ENCODE data around the gene TTC24.
"Not testable (repeated sequence)": the region's sequence is repeated elsewhere in the genome, so short reads cannot be mapped to it uniquely, and the experiment has no call there.

The TTC24 gene

DNA sequence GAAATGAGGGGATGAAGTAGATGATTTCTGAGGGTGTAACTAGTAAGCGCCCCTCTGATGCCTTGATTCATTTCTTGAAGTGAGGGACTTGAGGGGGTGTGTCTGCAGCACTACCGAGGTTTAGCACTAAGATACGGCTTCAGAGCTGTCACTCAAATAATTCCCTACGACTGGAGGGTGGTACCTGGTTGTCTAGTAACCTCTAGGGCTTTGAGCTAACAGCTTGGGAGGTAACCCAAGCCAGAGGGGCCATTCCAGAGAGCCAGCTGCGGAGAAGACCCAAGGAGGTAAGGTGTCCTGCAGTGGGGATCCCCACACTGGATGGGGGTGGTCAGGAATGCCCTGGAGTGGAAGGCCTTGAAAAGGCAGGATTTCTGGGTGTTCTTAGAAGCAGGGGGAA, at the start of gene TTC24:
Gene TTC24, plus strand, starts transcription at position 252 of the 400 bp plus-strand sequence. CDS start 1,642 bp downstream, outside the sequence.
- no peak for DNase-seq

DNA sequence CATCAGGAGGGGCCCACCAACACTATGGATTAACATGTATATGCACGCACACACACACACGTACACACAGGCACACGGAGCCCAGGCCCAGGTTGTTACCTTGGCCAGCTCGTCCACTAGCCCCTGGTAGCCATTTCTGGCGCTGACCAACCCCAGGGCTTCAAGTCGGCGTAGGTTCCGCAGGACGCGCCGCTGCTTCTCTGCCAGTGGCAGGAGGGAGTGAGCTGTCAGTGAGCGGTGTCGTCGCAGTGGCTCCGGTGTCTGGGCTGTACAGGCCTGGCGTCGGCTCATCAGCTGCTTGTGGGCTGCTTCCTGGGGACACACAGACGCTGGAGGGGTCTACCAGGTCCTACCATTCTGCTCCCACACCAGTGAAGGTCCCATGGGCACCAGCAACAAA, 49.5 kb upstream of the TTC24 start:
- DNase-seq, result no peak

DNA sequence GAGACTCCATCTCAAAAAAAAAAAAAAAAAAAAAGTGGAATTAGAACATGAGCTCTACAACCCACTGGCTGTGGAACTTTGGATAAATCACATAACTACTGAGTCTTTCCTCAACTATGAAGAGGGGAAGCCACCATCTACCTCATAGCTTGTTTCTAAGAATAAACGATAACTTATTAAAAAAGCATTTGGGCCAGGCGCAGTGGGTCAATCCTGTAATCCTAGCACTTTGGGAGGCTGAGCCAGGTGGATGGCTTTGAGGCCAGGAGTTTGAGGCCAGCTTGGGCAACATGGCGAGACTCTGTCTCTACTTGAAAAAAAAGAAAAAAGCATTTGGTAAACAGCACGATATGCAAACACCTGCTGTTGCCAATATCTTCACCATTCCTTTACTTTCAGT, 47.1 kb upstream of the TTC24 start:
- no peak for DNase-seq

DNA sequence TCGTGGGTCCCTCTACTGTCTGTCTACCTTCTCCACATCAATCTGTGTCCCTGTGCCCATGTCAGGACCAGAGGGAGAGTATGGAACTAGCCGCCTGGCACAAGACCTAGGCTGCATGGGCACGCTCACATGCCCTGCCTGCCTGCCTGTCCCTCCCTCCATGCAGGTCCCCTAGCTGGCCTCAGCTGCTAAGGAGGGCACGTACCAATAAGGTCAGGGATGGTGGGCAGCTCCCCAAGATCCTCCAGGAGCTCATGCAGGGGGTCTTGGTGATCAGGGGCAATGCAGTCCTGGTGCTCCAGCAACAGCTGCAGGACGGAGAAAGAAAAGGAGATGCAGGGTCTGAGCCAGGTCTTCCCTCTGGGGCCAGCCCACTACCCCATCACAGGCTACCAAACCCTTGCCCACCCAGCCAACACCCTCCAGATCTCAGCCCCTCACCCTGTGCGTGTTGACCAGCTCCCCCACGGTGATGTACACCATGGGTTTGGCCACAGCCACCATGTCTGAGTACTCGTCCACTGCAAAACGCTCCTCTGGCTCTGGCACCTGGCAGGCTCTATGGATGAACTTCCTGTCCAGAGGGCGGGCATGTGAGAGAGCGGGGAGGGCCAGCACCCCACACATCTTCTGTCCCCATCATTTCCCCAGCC, 45.8 kb upstream of the TTC24 start:
- no peak for DNase-seq

DNA sequence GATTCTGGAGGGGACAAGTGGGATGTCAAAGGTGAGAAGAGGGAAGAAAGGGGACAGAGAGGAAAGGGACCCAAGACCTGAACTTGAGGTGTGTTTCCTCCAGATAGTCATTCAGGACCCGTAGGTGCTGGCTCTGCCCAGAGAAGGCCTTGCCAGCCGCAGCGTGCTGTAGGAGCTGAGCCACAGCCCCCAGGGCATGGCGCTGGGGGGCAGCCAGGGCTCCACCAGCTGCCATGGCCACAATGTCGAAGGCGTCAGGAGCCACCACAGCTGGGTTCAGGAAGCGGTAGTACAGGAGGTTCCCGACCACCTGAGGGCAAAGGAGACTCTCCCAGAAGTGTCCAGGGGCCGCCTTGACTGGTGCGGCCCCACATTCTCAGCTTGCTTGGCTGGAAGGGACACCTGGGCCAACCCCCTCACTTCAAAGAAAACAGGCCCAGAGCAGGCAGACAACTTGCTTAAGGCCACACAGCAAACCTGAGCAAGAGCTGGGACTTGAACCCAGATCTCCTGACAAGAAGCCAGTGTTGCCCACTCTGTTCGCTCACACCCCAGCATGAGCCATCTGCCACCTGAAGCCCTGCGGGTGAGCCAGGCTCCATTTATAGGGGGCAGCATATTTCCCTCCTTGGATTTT, 45.0 kb upstream of the TTC24 start:
- DNase-seq, result no peak

DNA sequence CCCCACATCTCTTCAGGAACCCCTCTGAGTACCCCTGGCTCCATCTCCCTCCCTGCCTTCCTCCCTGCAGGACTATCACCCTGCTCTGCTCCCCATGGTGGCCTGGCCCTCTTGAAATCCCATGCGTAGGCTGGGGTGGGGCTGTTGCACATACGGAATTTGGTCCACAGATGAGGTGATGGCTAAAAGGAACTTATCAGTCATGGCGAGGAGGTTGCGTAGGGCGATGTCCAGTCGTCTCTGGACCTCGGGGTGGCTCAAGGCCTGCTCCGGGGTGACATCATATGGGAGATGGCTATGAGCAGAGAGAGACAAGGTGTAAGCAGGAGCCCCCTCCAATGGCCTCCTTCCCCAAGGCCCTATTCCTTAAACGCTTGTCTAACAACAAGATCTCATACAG, 42.5 kb upstream of the TTC24 start:
- no peak for DNase-seq

DNA sequence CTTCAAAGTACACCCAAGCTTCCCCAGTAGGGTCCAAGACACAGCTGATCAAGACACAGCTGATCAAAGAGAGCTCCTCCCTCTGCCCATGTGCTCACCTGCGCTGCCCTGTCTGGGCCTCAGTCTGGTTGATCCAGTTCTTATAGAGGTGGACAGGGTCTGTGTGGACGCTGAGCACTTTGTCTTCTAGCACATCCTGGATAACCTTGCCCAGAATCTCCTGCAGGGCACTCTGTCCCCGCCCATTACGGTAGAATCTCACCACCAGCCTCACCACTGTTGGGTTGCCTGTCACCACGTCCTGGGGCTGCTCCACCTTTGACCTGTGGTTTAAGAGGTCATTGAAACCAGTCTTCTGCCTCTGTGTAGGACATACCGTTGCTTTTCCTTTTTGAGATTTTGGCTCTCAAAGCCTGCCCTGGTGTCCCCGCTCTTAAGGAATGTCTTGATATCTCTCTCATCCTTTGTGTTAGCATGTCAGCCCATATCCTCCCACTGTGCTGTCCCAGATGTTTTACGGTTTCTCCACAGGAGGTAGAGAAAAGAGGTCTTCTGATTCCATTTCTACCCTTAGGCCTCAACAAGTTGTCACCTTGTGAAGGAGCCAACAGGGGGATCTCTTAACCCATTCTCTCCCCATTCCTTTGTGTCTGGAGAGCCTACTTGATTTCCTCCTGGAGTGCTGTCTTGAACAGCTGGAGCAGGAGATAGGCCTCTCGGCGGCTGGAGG, 40.6 kb upstream of the TTC24 start:
- no peak for DNase-seq

DNA sequence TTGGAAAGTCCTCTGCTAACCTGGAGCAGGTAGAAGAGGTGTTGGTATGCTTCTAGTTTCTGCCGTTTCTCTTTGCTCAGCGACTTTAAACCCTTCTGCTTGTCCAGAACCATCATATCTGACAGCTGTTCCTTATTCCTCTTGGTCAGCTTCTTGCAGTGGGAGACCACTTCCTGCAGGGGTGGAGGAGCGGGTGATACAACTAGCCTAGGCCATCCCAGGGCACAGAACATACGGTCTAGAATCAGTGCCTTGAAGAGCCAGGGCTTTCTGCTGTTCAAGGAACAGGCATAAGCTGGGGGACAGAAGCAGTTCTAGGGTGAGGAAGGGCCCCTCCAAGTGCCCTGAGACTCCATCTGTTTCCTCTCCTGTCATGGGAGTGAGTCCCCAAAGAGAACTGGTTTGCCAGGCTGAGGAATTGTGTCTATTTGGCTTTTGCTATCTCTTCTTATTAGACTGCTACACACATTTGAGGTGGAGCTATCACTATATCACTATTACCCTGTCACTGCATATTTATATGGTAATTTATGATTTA, 39.6 kb upstream of the TTC24 start:
- DNase-seq, result no peak

DNA sequence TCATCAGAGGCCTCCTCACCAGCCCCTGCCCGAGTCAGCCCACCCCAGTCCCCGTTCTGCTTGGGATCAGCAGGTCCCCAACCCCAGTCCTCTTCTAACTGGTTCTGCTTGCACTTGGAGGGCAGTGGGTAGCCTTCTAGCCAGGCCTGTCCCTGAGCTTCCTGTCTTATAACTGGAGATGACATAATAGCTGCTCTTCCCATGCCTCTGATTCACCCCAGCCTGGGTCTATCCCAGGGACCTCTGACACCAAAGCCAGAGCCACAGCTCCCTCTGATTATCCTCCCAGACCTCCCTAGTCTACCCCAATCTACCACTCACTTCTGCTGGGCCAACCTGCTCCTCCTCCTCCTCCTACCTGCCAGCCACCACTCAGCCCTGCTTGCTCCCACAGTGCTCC, 38.6 kb upstream of the TTC24 start:
- DNase-seq, result no peak

DNA sequence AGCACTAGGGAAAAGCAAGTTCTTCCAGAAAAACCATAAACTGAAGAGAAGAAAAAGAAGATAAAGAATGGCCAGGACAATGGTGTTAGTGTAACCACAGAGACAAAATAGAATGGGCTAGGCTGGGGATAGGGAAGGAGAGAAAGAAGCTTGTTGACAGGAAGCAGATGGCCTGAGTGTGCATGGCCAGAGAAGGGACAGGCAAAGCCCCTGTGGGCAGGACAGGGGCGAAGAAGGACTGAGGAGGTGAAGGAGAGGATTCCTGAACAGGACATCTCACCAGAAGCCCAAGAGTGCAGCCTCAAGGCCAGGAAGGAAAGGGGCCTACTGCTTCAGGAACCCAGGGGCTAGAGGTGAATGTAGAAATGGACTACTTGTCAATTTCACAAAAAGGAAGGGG, 36.5 kb upstream of the TTC24 start:
- no peak for DNase-seq

DNA sequence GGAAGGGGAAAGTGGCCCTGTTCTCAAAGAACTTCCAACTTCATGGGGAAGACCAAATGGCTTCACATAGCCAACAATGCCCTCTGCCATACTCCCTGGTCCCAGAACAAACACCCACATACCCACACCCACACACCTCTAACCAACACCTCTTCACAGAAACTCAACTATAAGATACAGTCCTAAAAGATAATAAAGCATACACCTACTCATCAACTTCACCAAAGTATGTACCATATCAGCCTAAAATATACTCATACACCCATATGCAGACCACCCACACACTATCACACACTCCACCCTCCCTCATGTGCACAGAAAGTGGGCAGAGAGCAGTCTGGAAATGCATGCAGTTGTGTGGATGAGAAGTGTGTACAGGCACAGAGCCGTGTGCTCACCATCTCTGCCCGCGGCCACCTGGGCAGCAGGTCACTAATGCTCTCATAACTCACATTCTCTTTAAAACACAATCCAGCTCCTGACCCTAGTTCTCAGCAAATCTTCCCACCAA, 34.9 kb upstream of the TTC24 start:
- DNase-seq, result no peak

DNA sequence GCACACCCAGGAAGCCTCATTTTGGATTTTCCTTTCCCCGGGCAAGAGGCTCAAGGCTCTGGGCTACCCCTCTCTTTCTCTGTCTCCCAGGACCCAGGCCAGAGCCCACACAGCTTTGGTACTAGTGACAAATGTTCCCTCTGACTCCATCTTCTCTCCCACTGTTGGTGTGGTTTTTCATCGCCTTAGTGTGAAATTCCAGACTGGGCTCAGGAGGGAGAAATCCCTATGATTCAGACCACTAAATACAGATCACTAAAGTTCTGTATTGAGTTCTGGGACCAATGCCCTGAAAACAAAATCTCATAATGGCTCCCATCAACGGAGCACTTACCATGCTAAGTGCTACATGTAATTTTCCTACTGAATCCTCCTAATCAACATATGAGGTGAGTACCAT, 33.3 kb upstream of the TTC24 start:
- DNase-seq, result no peak

DNA sequence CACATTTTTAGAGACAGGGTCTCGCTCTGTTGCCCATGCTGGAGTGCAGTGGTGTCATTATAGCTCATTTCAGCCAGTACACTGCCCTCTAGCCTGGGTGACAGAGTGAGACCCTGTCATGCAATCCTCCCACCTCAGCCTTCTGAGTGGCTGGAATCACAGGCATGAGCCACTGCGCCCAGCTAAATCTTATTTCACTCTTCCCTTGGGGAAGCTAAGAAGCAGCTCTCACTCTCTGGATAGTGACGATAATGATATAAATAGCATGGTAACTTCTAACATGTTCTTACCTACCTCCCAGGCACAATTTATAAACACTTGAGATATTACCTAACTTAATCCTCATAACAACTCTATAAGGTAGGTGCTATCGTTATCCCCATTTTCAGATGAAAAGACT, 32.1 kb upstream of the TTC24 start:
- DNase-seq, result no peak

DNA sequence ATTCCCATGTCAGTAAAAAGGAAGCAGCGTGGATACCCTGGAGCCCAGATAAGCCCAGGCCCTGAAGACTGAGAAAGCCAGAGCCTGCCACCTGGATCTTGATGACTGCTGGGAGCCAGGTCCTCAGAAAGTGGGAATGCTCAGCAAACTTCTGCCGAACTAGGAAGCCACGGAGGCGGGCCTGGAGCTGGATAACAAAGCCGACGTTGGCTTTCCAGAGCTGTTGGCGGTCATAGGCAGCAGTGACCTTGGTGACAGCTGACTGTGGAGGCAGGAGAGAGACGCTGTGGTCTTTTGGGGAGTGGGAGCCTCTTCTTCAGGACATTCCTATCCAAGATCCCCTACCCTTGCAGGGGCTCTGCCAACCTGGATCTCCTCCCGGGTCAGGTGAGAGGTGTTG, 31.5 kb upstream of the TTC24 start:
- no peak for DNase-seq

DNA sequence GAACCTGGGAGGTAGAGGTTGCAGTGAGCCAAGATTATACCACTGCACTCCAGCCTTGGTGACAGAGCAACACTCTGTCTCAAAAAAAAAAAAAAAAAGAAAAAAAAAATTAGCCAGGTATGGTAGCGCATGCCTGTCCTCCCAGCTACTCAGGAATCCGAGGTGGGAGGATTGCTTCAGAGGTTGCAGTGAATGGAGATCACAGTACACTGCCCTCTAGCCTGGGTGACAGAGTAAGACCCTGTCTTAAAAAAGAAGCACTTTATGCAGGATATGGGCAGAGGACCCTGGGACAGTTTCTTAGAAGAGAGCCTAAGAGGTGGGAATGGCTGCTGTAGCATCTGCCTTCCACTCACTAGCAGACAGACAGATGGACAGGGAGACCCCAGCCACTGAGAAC, 30.1 kb upstream of the TTC24 start:
- no peak for DNase-seq

DNA sequence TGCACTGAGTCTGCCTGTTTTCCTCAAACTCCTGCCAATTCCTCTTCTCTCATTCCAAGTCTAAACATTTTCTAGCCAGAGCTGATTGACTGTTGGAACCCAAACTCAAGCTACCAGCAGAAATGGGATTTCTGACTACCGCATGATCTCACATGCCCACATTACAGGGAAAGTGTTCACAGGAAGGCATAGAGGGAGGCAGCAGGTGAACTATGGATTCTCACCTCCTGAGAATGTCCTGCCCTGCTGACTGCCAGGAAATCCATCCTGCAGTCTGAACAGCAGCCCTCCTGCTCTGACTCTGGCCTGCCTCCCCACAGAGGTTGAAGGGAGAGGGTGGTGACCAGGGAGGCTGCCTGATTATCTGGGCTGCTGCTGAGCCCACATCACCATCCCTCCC, 29.7 kb upstream of the TTC24 start:
- no peak for DNase-seq

DNA sequence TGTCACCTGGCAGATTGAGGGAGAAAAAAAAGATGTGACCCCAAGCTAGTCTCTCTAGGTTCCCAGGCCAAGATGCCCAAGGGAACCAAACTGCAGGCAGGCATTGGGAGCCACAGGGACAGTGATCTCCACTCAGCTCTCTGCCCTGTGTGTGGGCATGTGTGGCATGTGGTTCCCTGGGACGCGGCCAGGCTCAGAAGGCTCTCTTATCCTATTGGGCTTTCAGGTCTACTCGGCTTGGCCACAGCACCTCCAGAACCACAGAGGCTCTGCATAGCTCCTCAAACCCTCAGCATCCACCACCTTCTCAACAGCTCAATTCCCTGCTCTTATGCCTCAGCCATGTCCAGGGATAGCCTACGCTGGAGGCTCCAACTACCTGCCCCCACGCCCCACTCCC, 29.2 kb upstream of the TTC24 start:
- DNase-seq, result no peak

DNA sequence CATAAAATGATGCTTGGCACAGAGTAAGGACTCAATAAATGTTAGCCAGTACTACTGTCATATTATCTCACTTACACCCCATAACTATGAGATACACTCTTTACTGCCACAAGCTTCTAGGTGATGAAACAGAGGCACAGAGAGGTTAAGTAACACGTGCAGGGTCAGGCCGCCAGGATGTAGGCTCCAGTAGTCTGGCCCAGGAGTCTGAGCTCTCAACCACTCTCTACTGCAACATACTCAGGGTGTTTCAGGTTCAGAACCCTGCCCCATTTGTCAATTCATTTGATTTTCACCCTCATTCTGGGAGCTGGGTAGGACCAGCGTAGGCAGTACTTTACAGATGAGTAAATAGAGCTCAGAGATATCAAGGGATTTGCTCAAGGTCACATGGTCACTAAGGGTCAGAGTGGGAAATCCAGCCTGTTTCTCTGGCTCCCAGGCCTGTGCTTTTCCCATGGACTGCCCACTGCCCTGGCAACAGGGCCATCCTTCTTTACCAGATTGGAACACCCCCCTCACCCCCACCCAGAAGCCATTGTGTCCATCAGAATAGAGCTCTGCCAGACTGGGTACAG, 28.4 kb upstream of the TTC24 start:
- DNase-seq, result no peak

DNA sequence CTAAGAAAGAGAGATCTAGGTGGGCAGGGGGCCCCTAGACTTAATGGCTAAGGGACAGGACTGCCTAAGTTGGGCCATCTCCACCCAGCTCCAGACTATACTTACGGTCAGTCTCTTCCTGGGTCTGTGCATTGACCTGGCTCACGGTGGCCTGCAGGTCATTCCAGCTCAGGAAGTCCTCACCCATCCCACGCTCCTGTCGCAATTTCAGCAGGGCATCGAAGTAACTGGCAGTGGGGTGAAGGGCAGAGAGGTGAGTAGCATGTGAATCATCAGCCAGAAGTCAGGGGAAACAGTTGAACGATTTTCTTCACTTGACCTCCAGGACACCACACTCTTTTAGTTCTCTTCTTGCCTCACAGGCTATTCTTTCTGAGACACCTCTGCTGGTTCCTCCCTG, 27.7 kb upstream of the TTC24 start:
- no peak for DNase-seq

DNA sequence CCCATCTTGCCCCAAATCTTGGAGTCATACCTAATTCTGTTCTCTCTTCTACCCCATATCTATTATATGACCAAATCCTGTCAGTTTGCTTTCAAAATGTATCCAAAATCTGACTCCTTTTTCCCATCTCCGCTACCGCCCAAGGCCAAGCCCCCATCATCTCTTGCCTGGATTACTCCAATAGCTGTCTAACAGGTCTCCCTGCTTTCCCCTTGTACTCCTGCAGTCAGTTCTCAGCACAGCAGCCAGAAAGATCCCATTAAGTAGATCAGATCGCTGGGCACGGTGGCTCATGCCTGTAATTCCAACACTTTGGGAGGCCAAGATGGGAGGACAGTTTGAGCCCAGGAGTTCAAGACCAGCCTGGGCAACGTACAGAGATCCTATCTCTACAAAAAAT, 27.0 kb upstream of the TTC24 start:
- no peak for DNase-seq

DNA sequence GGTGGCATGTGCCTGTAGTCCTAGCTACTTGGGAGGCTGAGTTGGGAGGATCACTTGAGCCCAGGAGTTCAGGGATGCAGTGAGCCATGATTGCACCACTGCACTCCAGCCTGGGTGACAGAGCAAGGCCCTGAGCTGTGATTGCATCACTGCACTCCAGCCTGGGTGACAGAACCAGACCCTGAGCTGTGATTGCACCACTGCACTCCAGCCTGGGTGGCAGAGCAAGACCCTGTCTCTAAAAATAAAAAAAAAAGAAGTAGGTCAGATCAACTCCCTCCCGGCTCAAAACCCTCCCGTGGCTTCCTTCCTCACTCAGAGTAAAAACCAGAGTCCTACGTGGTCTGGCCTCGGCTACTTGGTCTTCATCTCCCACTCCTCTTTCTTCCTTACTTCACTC, 26.6 kb upstream of the TTC24 start:
- not testable (repeated sequence) for DNase-seq

DNA sequence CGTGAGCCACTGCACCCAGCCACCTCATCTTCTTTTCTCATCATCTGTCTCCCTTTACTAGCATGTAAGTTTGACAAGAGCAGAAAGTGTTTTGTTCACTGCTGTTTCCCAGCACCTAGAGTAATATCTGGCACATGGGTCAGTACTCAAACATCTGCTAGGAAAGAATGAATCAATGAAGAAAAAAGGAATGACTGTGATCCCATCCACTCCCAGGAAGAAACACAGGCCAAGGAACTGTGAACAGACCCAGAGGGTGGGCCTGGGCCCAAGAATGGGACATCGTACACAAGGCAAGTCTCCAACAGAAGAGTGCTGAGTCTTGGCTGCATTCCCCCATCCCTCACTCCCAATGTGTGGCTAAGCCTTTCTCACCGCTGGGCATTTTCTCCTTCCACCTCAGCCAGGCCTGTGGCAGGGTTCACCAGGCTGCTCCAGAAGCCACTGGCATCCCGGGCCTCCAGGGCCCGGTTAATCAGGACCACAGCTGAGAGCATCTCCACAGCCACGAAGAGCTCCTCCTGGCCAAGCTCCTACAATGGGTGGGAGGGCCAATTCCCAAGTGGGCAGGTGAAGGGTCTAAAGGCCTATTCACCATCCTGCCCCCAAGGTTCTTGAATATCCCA, 25.6 kb upstream of the TTC24 start:
- no peak for DNase-seq

DNA sequence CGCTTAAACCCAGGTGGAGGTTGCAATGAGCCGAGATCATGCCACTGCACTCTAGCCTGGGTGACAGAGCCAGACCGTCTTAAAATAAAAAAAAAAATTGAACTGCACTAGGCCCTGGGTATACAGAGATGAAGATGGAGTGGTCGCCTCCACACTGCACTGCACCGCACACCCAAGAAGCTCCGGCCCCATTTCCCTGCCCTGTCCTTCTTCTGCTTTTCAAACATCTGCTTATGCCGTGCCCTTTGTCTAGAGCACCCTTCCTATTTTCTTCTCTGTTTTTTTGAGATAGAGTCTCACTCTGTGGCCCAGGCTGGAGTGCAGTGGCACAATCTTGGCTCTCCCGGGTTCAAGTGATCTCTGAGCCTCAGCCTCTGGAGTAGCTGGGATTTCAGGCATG, 24.6 kb upstream of the TTC24 start:
- no peak for DNase-seq
